ENCODE results near the gene USP28. TPM values are rescaled to one million over a fixed set of nuclear protein-coding genes. Genes with fewer than 3 reads are reported as not detected.
"Not testable (repeated sequence)": the region's sequence is repeated elsewhere in the genome, so short reads cannot be mapped to it uniquely, and the experiment has no call there.

Gene USP28, protein sequence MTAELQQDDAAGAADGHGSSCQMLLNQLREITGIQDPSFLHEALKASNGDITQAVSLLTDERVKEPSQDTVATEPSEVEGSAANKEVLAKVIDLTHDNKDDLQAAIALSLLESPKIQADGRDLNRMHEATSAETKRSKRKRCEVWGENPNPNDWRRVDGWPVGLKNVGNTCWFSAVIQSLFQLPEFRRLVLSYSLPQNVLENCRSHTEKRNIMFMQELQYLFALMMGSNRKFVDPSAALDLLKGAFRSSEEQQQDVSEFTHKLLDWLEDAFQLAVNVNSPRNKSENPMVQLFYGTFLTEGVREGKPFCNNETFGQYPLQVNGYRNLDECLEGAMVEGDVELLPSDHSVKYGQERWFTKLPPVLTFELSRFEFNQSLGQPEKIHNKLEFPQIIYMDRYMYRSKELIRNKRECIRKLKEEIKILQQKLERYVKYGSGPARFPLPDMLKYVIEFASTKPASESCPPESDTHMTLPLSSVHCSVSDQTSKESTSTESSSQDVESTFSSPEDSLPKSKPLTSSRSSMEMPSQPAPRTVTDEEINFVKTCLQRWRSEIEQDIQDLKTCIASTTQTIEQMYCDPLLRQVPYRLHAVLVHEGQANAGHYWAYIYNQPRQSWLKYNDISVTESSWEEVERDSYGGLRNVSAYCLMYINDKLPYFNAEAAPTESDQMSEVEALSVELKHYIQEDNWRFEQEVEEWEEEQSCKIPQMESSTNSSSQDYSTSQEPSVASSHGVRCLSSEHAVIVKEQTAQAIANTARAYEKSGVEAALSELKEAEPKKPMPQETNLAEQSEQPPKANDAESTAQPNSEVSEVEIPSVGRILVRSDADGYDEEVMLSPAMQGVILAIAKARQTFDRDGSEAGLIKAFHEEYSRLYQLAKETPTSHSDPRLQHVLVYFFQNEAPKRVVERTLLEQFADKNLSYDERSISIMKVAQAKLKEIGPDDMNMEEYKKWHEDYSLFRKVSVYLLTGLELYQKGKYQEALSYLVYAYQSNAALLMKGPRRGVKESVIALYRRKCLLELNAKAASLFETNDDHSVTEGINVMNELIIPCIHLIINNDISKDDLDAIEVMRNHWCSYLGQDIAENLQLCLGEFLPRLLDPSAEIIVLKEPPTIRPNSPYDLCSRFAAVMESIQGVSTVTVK
- 22.8 and 23.5 TPM in 2 replicates for total RNA-seq

DNA sequence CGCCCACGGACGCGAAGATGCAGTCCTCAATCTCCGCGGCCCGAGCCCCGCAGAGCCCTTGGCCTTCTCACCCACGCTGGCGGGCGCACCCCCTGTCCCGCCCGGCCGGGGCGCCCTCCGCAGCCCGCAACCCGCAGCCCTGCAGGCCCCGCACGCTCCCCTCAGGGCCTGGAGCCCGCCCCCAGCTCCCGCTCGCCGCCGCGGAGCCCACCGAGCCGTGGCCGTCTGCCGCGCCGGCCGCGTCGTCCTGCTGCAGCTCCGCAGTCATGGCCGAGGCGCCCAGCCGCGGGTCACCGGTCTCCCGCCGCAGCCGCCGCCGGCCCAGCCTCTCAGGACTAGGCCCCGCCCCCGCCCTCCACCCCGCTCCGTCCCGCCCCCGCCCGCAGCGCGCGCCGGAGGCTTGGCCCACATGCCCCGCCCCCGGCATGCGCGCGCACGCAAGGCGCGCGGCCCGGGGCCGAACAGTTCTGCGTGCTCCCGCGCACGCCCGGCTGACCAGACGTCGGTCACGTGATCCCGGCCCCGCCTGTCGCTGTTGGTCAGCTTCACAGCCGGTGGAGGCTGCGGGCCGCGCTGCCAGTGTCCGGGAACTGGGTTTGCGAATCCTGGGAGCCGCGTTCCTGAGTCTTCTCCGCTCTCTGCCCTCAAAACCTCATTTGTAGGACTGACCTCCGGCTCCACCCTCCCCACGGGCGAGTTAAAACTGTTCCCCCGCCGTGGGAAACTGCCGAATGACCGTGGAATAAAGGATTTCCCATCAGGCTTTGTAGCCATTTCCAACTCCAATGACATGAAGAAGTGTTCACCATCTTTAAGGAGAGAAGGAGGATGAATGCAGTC lies at the start of gene USP28:
USP28 (minus strand) TSS at position 339 of the 840 bp plus-strand sequence; CDS start at position 268, 71 bp downstream.
- Histone ChIP-seq H3K27me3 (ENCODE audit: control insufficient read depth, insufficient read depth, low read length) (no peaks in the 10 kb centered on the region), H3K4me3 (ENCODE audit: low read depth, low read length) (peak within 1 kb of the TSS; percentile 65), H3K36me3 (ENCODE audit: control insufficient read depth, insufficient read depth, low read length) (no peaks in the 10 kb centered on the region)
- peak; percentile 76 for DNase-seq (ENCODE audit: low read depth)
- TF ChIP-seq, protein P1, sequence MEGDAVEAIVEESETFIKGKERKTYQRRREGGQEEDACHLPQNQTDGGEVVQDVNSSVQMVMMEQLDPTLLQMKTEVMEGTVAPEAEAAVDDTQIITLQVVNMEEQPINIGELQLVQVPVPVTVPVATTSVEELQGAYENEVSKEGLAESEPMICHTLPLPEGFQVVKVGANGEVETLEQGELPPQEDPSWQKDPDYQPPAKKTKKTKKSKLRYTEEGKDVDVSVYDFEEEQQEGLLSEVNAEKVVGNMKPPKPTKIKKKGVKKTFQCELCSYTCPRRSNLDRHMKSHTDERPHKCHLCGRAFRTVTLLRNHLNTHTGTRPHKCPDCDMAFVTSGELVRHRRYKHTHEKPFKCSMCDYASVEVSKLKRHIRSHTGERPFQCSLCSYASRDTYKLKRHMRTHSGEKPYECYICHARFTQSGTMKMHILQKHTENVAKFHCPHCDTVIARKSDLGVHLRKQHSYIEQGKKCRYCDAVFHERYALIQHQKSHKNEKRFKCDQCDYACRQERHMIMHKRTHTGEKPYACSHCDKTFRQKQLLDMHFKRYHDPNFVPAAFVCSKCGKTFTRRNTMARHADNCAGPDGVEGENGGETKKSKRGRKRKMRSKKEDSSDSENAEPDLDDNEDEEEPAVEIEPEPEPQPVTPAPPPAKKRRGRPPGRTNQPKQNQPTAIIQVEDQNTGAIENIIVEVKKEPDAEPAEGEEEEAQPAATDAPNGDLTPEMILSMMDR (IDR thresholded peaks at IDR 0.05; ENCODE audit: insufficient read depth, low read length, poor library complexity, severe bottlenecking): no peak

DNA sequence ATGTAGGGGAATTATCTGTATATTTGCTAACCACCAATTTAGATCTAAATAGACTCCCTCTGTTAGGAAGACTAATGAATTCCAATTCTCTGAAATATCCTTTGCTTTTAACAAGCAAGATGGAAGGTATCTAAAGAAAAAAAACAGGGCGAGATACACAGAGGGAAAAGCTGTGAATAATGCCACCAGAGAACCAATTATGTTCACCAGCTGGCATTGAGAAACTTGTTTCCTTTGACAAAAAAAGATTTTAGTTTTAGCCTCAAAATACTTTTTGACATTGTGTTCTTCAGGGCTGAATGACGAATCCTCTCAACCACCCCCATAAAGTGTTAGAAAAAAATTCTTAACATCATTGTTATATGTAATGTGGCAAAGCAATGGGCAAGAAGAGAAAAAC lies 48.2 kb upstream of the USP28 start:
- TF ChIP-seq, protein P1 (IDR thresholded peaks at IDR 0.05; ENCODE audit: insufficient read depth, low read length, poor library complexity, severe bottlenecking): no peak
- no peaks in the 10 kb centered on the region for H3K36me3 ChIP-seq (ENCODE audit: control insufficient read depth, insufficient read depth, low read length)
- DNase-seq (ENCODE audit: low read depth): no peak
- H3K27me3 ChIP-seq (ENCODE audit: control insufficient read depth, insufficient read depth, low read length): no peaks in the 10 kb centered on the region
- H3K4me3 ChIP-seq (ENCODE audit: low read depth, low read length): no peak overlapping the region

DNA sequence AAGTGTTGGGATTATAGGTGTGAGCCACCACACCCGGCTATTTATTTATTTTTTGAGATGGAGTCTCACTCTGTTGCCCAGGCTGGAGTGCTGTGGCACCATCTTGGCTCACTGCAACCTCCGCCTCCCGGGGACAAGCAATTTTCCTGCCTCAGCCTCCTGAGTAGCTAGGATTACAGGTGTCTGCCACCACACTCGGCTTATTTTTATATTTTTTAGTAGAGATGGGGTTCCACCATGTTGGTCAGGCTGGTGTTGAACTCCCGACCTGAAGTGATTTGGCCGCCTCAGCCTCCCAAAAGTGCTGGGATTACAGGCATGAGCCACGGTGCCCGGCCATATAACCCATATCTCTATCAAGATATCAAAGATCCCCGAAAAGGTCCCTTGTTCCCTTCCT lies 36.1 kb upstream of the USP28 start:
- H3K4me3 ChIP-seq (ENCODE audit: low read depth, low read length); DNase-seq (ENCODE audit: low read depth); H3K27me3 ChIP-seq (ENCODE audit: control insufficient read depth, insufficient read depth, low read length); H3K36me3 ChIP-seq (ENCODE audit: control insufficient read depth, insufficient read depth, low read length): not testable (repeated sequence)

DNA sequence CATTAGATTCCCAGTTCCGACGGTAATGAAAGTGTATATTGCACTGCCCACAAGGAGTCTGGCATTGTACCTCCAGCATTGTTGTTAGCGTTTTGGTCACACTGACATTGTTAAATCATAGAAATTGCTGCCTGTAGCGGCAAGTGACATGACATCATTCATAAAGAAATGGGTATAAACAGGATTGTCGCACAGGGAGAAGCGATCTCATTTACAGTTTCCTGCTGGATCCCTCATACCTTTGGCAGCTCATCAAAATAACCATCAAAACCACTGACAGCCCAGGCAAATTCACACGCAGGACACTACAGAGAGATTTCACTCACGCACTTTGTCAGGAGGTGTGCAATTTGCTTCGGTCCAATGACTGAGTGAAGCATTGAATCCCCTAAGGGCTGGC lies 32.7 kb upstream of the USP28 start:
- Histone ChIP-seq H3K4me3 (ENCODE audit: low read depth, low read length) (no peak overlapping the region), H3K36me3 (ENCODE audit: control insufficient read depth, insufficient read depth, low read length) (no peaks in the 10 kb centered on the region), H3K27me3 (ENCODE audit: control insufficient read depth, insufficient read depth, low read length) (no peaks in the 10 kb centered on the region)
- TF ChIP-seq, protein P1 (IDR thresholded peaks at IDR 0.05; ENCODE audit: insufficient read depth, low read length, poor library complexity, severe bottlenecking): no peak
- DNase-seq (ENCODE audit: low read depth): no peak

DNA sequence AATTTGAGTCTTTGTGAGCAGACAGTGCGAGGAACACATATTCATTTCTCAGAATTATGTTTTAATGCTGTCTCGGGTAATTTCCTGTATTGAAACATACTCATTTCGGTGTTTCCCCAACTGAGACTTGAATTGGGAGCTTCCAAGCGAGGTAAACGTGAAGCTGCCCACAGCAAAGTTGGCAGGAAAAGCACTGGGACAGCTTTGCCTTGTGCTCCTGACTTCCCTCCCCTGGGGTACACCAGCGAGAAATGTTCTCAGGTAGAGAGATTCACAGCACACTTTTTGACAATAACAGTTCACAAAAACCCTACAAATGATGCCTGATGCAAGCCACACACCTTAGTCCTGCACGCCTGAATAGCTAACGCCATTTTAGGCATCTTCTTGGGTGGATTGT lies 32.3 kb upstream of the USP28 start:
- Histone ChIP-seq H3K4me3 (ENCODE audit: low read depth, low read length) (no peak overlapping the region), H3K27me3 (ENCODE audit: control insufficient read depth, insufficient read depth, low read length) (no peaks in the 10 kb centered on the region), H3K36me3 (ENCODE audit: control insufficient read depth, insufficient read depth, low read length) (no peaks in the 10 kb centered on the region)
- TF ChIP-seq, protein P1 (IDR thresholded peaks at IDR 0.05; ENCODE audit: insufficient read depth, low read length, poor library complexity, severe bottlenecking): no peak
- no peak for DNase-seq (ENCODE audit: low read depth)

All from kidney epithelial cell (primary cell).